Large intestine (tissue), 3 donors: ENCODE results near the gene LUC7L3. TPM values are rescaled to one million over a fixed set of nuclear protein-coding genes. Genes with fewer than 3 reads are reported as not detected.

ENCODE experiments used
- DNase-seq, 2 donors: peaks; one replicate each; pipeline versions ENCODE4 v3.0.0 to v3.0.0-alpha.2; 2013
- H3K27ac ChIP-seq: one replicate; pipeline ENCODE4 v1.5.1; 2013; ENCODE audit warnings: low read length
- H3K27me3 ChIP-seq: 2 replicates; pipeline ENCODE4 v1.6.1; 2013; ENCODE audit warnings: low read length; ENCODE audit not compliant: control insufficient read depth, insufficient read depth
- H3K36me3 ChIP-seq: 2 replicates; pipeline ENCODE4 v1.6.1; 2013; ENCODE audit warnings: low read length; ENCODE audit not compliant: control insufficient read depth, insufficient read depth
- H3K4me1 ChIP-seq: one replicate; pipeline ENCODE4 v1.6.1; 2013; ENCODE audit warnings: low read length; ENCODE audit not compliant: control insufficient read depth, insufficient read depth
- H3K4me3 ChIP-seq: one replicate; pipeline ENCODE4 v1.5.1; 2013; ENCODE audit warnings: low read length
- H3K9me3 ChIP-seq: one replicate; pipeline ENCODE4 v1.6.1; 2013; ENCODE audit warnings: mild to moderate bottlenecking, low read depth, low read length, moderate library complexity; ENCODE audit not compliant: control insufficient read depth
- WGBS: methylation state at CpG from one replicate; pipeline ENCODE4 v1.1.5; 2013; ENCODE audit warnings: low lambda C conversion rate; ENCODE audit not compliant: insufficient coverage; 5-methylcytosine and 5-hydroxymethylcytosine counted together
- polyA plus RNA-seq: library from polyadenylated mRNA; unstranded; fragments of 120-200 nt; gene quantifications from one replicate; pipeline ENCODE4 v1.2.1, GENCODE V29; 2013

LUC7L3 gene
- polyA plus RNA-seq, 1 donor, result 273 TPM

- Histone ChIP-seq H3K36me3 (no peaks in the 10 kb centered on the region), H3K27ac (no peak overlapping the region), H3K4me3 (no peak overlapping the region), H3K9me3 (no peaks in the 10 kb centered on the region), H3K4me1 (peaks cover 35% of the 10 kb centered on the region), H3K27me3 (no peaks in the 10 kb centered on the region)
- no peak for DNase-seq
- WGBS, result 100% methylated on average over 1 of the region's 2 CpGs
Measured at GRCh38 chr17:50770346-50770745, 50.9 kb downstream of the LUC7L3 start.

- Histone ChIP-seq H3K27ac (no peak overlapping the region), H3K4me1 (peaks cover 17% of the 10 kb centered on the region), H3K27me3 (no peaks in the 10 kb centered on the region), H3K4me3 (no peak overlapping the region), H3K9me3 (no peaks in the 10 kb centered on the region), H3K36me3 (no peaks in the 10 kb centered on the region)
- no peak for DNase-seq
- WGBS, result no CpG with 5 or more reads among the region's 15 CpGs
Measured at GRCh38 chr17:50771991-50772785, 52.8 kb downstream of the LUC7L3 start.

GRCh38 chr17:50774225-50774803 lies 54.9 kb downstream of the LUC7L3 start:
- Histone ChIP-seq H3K4me1 (no peaks in the 10 kb centered on the region), H3K36me3 (no peaks in the 10 kb centered on the region), H3K9me3 (no peaks in the 10 kb centered on the region), H3K4me3 (no peak overlapping the region), H3K27me3 (no peaks in the 10 kb centered on the region), H3K27ac (no peak overlapping the region)
- WGBS, result 60% methylated on average over 2 of the region's 7 CpGs
- DNase-seq, result no peak

GRCh38 chr17:50775926-50776325 lies 56.5 kb downstream of the LUC7L3 start:
- DNase-seq, result no peak
- Histone ChIP-seq H3K4me1 (no peaks in the 10 kb centered on the region), H3K27me3 (no peaks in the 10 kb centered on the region), H3K4me3 (no peak overlapping the region), H3K27ac (no peak overlapping the region), H3K36me3 (no peaks in the 10 kb centered on the region), H3K9me3 (no peaks in the 10 kb centered on the region)
- no CpG with 5 or more reads among the region's 3 CpGs for WGBS

- DNase-seq, result no peak
- no peaks in the 10 kb centered on the region for H3K4me1 ChIP-seq
- no peak overlapping the region for H3K4me3 ChIP-seq
- peaks cover 2% of the 10 kb centered on the region for H3K9me3 ChIP-seq
- WGBS, result no CpG with 5 or more reads among the region's 8 CpGs
- no peaks in the 10 kb centered on the region for H3K36me3 ChIP-seq
- no peak overlapping the region for H3K27ac ChIP-seq
- H3K27me3 ChIP-seq, result no peaks in the 10 kb centered on the region
Measured at GRCh38 chr17:50778471-50778870, 59.1 kb downstream of the LUC7L3 start.

- no peaks in the 10 kb centered on the region for H3K27me3 ChIP-seq
- 50% methylated on average over 1 of the region's 4 CpGs for WGBS
- H3K4me3 ChIP-seq, result no peak overlapping the region
- H3K27ac ChIP-seq, result no peak overlapping the region
- H3K4me1 ChIP-seq, result no peaks in the 10 kb centered on the region
- peaks cover 2% of the 10 kb centered on the region for H3K9me3 ChIP-seq
- DNase-seq, result no peak
- no peaks in the 10 kb centered on the region for H3K36me3 ChIP-seq
Measured at GRCh38 chr17:50778988-50779387, 59.6 kb downstream of the LUC7L3 start.

- H3K36me3 ChIP-seq, result no peaks in the 10 kb centered on the region
- H3K4me1 ChIP-seq, result no peaks in the 10 kb centered on the region
- H3K4me3 ChIP-seq, result no peak overlapping the region
- peaks cover 2% of the 10 kb centered on the region for H3K9me3 ChIP-seq
- no peak for DNase-seq
- WGBS, result 100% methylated on average over 1 of the region's 9 CpGs
- no peak overlapping the region for H3K27ac ChIP-seq
- H3K27me3 ChIP-seq, result no peaks in the 10 kb centered on the region
Measured at GRCh38 chr17:50779747-50780353, 60.4 kb downstream of the LUC7L3 start.

GRCh38 chr17:50781167-50781566 lies 61.8 kb downstream of the LUC7L3 start:
- no peak overlapping the region for H3K27ac ChIP-seq
- peaks cover 2% of the 10 kb centered on the region for H3K9me3 ChIP-seq
- no peaks in the 10 kb centered on the region for H3K36me3 ChIP-seq
- H3K4me1 ChIP-seq, result no peaks in the 10 kb centered on the region
- no CpG with 5 or more reads among the region's 38 CpGs for WGBS
- H3K4me3 ChIP-seq, result no peak overlapping the region
- DNase-seq, result peak in 1 of 2 donors; percentile 21
- H3K27me3 ChIP-seq, result no peaks in the 10 kb centered on the region

- WGBS, result no CpG with 5 or more reads among the region's 7 CpGs
- DNase-seq, result peak; percentile 79 to 85
- H3K4me3 ChIP-seq, result no peak overlapping the region
Measured at GRCh38 chr17:50783193-50783660, 63.8 kb downstream of the LUC7L3 start.

GRCh38 chr17:50783905-50784304 lies 64.5 kb downstream of the LUC7L3 start:
- DNase-seq, result no peak
- no peak overlapping the region for H3K27ac ChIP-seq
- peaks cover 2% of the 10 kb centered on the region for H3K9me3 ChIP-seq
- H3K4me1 ChIP-seq, result no peaks in the 10 kb centered on the region
- no peaks in the 10 kb centered on the region for H3K36me3 ChIP-seq
- H3K4me3 ChIP-seq, result no peak overlapping the region
- no peaks in the 10 kb centered on the region for H3K27me3 ChIP-seq
- 100% methylated on average over 1 of the region's 2 CpGs for WGBS

More at GRCh38 chr17:50783193-50783660, 63.8 kb downstream of the LUC7L3 start:
- Histone ChIP-seq H3K27me3 (no peaks in the 10 kb centered on the region), H3K27ac (no peak overlapping the region), H3K9me3 (peaks cover 2% of the 10 kb centered on the region), H3K4me1 (no peaks in the 10 kb centered on the region), H3K36me3 (no peaks in the 10 kb centered on the region)
